Activated CD8-positive, alpha-beta T cell treated with anti-CD3 and anti-CD28 coated beads, Interleukin-2, amount 10 ng/mL, durations not matched to agents 7 days and 5 days (primary cell): ENCODE data around the gene KCNMA1. TPM values are rescaled to one million over a fixed set of nuclear protein-coding genes. Genes with fewer than 3 reads are reported as not detected.

ENCODE experiments used
- ATAC-seq: fragments of 150-1000 bp; cut with Tn5 transposase; one replicate; pipeline ENCODE4 v1.10.0; 2021; ENCODE audit warnings: moderate library complexity
- CTCF ChIA-PET: fragments of 350-600 bp; sonication (Branson Sonifier 250); formaldehyde crosslinking; loops from one replicate; lab custom pipeline; 2021; ENCODE audit warnings: antibody characterized with exemption; lab: Charles Lee
- POLR2A ChIA-PET: fragments of 350-600 bp; sonication (Branson Sonifier 250); formaldehyde crosslinking; loops from one replicate; lab custom pipeline; 2021; ENCODE audit warnings: antibody characterized with exemption; lab: Charles Lee
- DNase-seq: peaks from one replicate; pipeline ENCODE4 v3.0.0-alpha.2; 2020
- H3K27ac Mint-ChIP-seq: one replicate; pipeline ENCODE4 v1.8.0; 2021; ENCODE audit warnings: mild to moderate bottlenecking, mixed read lengths
- H3K27me3 Mint-ChIP-seq: one replicate; pipeline ENCODE4 v1.8.0; 2021; ENCODE audit warnings: low read depth, mixed read lengths
- H3K36me3 Mint-ChIP-seq: one replicate; pipeline ENCODE4 v1.8.0; 2021; ENCODE audit warnings: low read depth, mixed read lengths
- H3K4me1 Mint-ChIP-seq: one replicate; pipeline ENCODE4 v1.8.0; 2021; ENCODE audit warnings: low read depth, mixed read lengths
- H3K4me3 Mint-ChIP-seq: one replicate; pipeline ENCODE4 v1.8.0; 2021; ENCODE audit warnings: mild to moderate bottlenecking, mixed read lengths
- H3K9me3 Mint-ChIP-seq: one replicate; pipeline ENCODE4 v1.8.0; 2022; ENCODE audit warnings: mixed read lengths; ENCODE audit not compliant: insufficient read depth
- total RNA-seq, 2 experiments: library from RNA; stranded (reverse); gene quantifications; one replicate each; pipeline ENCODE4 v1.2.3, GENCODE V29; 2021

Gene KCNMA1
- total RNA-seq, 2 experiments from 2014 or later: 0.16 TPM

DNA sequence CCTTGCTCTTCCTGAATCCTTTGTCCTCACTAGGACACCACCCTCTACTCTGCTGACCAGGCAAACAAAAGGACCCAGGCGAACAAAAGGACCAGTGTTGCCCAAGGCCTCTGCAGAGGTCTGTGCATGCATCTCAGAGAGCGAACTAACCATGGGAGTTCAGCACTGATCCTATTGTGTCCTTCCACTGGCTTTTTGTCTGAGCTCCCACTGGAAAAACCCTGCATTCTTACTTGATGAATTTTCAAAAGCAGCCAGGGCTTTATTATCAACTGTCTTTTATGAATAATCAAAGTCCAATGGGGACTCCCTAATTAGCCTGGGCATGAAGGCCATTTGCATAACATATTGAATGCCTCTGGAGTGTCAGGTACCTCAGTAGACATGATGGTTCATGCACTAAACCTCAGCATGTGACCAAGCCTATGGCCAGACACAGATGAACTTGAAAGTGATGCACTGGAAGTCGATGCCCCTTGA is 140.6 kb downstream of the KCNMA1 start:
- Mint-ChIP-seq H3K27ac (no peak overlapping the region), H3K36me3 (no peaks in the 10 kb centered on the region), H3K9me3 (no peaks in the 10 kb centered on the region), H3K4me3 (no peak overlapping the region), H3K27me3 (peaks cover 13% of the 10 kb centered on the region), H3K4me1 (no peaks in the 10 kb centered on the region)
- ChIA-PET POLR2A (no interaction called here), CTCF (no interaction called here)
- ATAC-seq (no peak), DNase-seq (no peak)

DNA sequence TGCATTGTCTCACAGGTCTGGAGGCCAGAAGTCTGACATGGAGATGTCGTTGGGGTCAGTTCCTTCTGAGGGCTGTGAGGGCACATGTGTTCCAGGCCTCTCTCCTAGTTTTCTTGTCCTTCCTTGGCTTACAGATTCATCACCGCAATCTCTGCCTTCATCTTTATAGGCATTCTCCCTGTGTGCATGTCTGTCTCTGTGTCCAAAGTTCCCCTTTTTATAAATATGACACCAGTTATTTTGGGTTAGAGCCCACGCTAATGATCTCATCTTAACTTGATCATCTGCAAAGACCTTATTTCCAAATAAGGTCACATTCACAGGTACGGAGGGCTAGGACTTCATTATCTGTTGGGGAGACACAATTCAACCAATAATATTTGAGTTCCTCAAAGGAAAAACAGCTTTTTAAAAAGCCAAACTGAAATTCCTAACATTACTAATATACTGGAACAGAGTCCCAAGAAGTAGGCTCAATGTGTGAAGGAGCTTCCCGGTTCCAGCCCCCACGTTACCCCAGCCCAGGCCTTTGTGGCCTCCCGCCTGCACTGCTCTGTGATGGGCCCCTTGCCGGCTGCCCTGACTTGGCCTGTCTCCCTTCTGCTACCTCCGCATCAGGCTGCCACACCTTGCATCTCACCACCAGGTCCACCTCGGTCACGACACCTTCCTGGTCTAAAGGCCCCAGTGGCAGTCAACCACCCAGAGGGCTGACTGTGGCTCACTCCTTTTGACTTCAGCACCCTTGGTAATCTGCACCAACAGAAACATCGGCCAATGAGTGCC is 142.7 kb downstream of the KCNMA1 start:
- Mint-ChIP-seq H3K4me3 (no peak overlapping the region), H3K36me3 (no peaks in the 10 kb centered on the region), H3K4me1 (no peaks in the 10 kb centered on the region), H3K27ac (no peak overlapping the region), H3K27me3 (peaks cover 12% of the 10 kb centered on the region), H3K9me3 (no peaks in the 10 kb centered on the region)
- CTCF ChIA-PET: no interaction called here
- POLR2A ChIA-PET: no interaction called here
- ATAC-seq (no peak), DNase-seq (no peak)

DNA sequence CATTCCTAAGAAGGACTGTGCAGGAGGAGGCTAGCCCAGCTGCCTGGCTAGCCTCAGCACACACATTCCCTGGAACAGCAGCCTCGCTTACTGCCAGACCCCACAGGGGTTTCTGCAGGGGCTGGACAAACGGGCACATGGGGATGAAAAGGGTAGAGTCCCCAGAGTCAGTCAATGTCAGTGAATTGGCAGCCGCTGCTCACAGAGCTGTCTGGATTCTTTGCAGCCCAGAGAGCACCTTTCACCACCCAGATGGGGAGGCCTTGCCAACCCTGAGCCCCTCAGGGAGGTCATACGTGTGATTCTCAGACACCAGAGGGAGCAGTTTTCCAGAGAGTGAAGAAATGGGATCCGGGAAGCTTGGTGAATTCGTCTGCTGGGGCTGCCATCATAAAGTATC is 143.3 kb downstream of the KCNMA1 start:
- DNase-seq (no peak), ATAC-seq (no peak)
- CTCF ChIA-PET: no interaction called here
- no peaks in the 10 kb centered on the region for H3K9me3 Mint-ChIP-seq
- H3K27me3 Mint-ChIP-seq: peaks cover 12% of the 10 kb centered on the region
- H3K27ac Mint-ChIP-seq: no peak overlapping the region
- H3K4me1 Mint-ChIP-seq: no peaks in the 10 kb centered on the region
- H3K4me3 Mint-ChIP-seq: no peak overlapping the region
- H3K36me3 Mint-ChIP-seq: no peaks in the 10 kb centered on the region
- POLR2A ChIA-PET: no interaction called here

DNA sequence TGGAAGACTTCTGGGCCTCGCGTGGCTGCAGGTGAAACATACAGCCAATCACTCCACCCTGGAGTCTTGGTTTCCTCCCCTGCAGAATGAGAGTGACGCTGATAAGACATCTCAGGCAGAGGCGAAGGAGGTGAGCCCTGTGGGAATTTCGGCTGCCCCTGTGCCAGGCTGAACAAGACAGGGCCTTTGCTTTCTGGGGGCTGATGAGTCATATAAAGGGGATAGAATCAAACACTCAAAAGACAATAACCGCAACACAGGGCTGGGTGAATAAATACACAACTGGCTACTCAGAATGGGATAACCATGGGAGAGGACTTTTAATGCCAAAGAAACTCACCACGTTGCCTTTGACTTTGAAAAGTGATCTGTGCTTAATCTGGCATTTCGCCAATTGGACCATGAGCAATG is 143.8 kb downstream of the KCNMA1 start:
- peaks cover 12% of the 10 kb centered on the region for H3K27me3 Mint-ChIP-seq
- ChIA-PET CTCF (no interaction called here), POLR2A (no interaction called here)
- DNase-seq (no peak), ATAC-seq (no peak)
- no peaks in the 10 kb centered on the region for H3K36me3 Mint-ChIP-seq
- H3K27ac Mint-ChIP-seq: no peak overlapping the region
- no peaks in the 10 kb centered on the region for H3K4me1 Mint-ChIP-seq
- H3K4me3 Mint-ChIP-seq: no peak overlapping the region
- no peaks in the 10 kb centered on the region for H3K9me3 Mint-ChIP-seq

DNA sequence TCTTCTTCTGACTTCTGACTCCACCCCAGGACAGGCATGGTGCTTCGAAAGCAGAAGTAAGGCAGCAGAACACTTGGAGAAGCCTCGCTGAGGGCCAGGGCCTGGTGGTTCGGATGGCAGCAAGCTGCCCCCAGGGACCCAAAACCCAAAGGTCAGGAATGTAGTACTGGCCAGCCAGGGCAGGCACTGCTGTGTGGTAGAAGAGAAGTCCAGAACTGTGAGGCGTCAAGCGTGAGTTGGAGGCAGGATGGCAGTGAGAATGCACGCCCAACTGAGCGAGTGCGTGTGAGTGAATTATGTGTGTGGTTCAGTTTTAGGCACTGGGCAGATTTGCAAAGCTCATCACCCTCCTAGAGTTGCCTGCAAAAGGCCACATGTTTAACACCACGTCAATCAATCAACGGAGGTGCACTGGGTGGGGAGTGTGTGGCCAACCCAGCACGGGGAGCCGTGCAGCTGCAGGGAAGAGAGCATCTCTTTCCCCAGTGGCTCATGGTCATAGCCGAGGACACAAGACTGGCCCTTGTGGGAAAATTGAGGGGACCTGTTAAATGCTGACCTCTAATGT is 144.3 kb downstream of the KCNMA1 start:
- Mint-ChIP-seq H3K4me3 (no peak overlapping the region), H3K9me3 (no peaks in the 10 kb centered on the region), H3K36me3 (no peaks in the 10 kb centered on the region), H3K27me3 (peaks cover 10% of the 10 kb centered on the region), H3K27ac (no peak overlapping the region), H3K4me1 (no peaks in the 10 kb centered on the region)
- ATAC-seq: no peak
- DNase-seq: no peak
- ChIA-PET CTCF (no interaction called here), POLR2A (no interaction called here)

DNA sequence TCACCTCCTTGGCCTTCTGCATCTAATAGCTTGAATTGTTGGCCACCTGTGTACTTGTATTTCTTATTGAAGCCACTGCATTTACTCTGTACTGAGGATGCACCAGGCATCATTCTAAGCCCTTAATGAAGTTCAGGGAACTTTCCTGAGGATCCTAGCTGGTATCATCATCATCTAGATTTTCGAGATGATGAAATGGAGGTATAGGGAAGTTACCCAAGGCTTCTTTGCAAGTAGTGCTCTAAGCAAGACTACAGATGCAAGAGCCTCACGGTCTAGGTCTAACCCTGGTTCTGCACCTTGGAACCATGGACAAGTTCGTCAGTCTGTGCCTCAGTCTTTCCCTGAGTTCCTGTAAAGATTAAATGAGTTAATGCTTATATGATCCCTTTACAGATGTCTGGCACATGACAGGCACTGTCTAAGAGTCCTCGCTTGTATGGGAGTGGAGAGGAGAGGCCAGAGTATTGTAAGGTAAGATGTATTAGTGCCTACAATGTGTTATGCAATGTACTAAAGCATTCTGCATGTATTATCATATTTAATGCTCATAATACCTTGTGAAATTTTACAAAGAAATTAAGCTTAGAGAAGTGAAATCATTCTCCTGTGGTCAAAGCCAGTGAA is 145.1 kb downstream of the KCNMA1 start:
- Mint-ChIP-seq H3K4me3 (no peak overlapping the region), H3K9me3 (no peaks in the 10 kb centered on the region), H3K27me3 (peaks cover 6% of the 10 kb centered on the region), H3K4me1 (no peaks in the 10 kb centered on the region), H3K27ac (no peak overlapping the region), H3K36me3 (no peaks in the 10 kb centered on the region)
- ATAC-seq (no peak), DNase-seq (no peak)
- CTCF ChIA-PET: no interaction called here
- POLR2A ChIA-PET: no interaction called here

DNA sequence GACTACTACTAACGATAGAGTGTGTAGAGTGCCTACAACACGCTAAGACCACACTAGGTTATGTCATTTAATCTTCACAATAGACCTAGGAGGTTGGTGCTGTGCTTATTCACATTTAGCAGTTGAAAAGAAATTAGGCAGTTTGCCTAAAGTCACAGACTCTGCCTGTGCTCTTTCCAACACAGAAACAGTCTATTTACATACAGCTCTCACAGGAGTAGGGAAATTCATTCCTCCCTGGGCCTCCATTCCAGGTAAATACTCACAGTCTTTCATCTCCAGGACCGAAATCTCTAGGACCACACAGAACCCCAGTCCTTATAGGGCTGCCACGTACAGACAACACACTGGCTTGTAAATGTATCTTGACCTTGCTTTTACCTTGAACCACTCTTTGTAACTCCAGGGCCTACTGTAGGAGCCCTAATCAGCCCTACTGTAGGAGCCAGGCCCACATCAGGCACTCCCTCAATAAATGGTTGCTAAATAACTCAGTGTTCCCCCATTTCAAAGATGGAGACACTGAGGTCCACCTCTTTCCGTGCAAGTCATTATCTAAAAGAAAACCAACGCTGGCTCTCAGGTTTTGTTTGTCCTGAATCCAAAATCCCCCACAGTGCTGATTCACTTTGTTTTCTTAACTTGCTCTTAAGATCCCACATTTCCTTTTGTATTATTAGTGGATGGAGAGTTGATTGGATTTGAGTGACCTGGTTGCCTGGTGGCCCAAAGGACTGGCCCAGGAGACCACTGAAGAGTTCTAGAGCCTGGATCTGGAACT is 146.9 kb downstream of the KCNMA1 start:
- POLR2A ChIA-PET: no interaction called here

DNA sequence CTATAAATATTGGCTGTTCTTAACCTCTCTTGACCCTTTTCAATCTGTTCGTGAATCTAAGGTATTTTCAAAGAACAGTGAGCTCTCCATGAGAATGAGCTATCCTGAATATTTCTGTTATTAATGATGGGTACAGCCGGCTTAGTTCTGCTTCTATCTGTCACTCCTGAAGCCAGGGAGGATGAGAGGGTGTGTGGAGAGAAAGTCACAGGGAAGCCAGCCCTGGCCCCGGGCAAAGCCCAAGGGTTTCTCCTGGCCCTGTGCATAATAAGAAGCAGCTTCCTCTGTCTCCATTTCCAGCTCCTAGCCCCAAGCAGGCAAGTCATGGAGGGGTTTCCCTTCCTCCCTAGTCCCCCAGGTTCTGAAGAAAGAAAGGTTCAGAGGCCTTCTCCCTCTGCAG is 151.1 kb downstream of the KCNMA1 start:
- DNase-seq (no peak), ATAC-seq (no peak)
- peaks cover 5% of the 10 kb centered on the region for H3K27me3 Mint-ChIP-seq
- H3K27ac Mint-ChIP-seq: no peak overlapping the region
- H3K9me3 Mint-ChIP-seq: no peaks in the 10 kb centered on the region
- POLR2A ChIA-PET: no interaction called here
- no peak overlapping the region for H3K4me3 Mint-ChIP-seq
- no peaks in the 10 kb centered on the region for H3K36me3 Mint-ChIP-seq
- H3K4me1 Mint-ChIP-seq: no peaks in the 10 kb centered on the region
- CTCF ChIA-PET: interaction anchor here (1.3 kb wide), 1 partner anchor 312 kb away, joined by 3 read pairs; no protein-coding TSS in a partner anchor

More for the DNA sequence above, 146.9 kb downstream of the KCNMA1 start:
- Mint-ChIP-seq H3K27ac (no peak overlapping the region), H3K4me1 (no peaks in the 10 kb centered on the region), H3K36me3 (no peaks in the 10 kb centered on the region), H3K4me3 (no peak overlapping the region), H3K9me3 (no peaks in the 10 kb centered on the region), H3K27me3 (peaks cover 6% of the 10 kb centered on the region)
- CTCF ChIA-PET: no interaction called here
- DNase-seq (no peak), ATAC-seq (no peak)

DNA sequence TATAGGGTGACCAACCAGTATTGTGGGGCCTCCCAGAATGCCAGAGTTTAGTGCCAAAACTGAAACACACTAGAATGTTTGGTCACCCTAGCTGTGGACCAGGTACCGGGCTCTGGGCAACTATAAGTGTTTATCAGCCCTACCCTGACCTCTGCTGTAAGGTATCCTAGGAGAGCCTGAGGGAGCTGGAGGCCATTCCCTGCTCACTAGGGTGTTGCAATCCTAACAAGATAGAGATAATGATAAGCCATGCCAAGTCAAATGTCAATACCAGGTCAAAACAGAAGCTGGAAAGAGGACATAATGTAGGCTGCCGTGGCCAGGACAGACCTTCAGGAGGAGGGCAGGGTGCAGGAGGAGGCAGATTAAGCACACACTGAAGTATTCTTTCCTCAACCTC is 151.8 kb downstream of the KCNMA1 start:
- no peak overlapping the region for H3K27ac Mint-ChIP-seq
- ChIA-PET POLR2A (no interaction called here), CTCF (no interaction called here)
- no peaks in the 10 kb centered on the region for H3K4me1 Mint-ChIP-seq
- H3K4me3 Mint-ChIP-seq: no peak overlapping the region
- DNase-seq (no peak), ATAC-seq (no peak)
- H3K36me3 Mint-ChIP-seq: no peaks in the 10 kb centered on the region
- peaks cover 5% of the 10 kb centered on the region for H3K27me3 Mint-ChIP-seq
- no peaks in the 10 kb centered on the region for H3K9me3 Mint-ChIP-seq

DNA sequence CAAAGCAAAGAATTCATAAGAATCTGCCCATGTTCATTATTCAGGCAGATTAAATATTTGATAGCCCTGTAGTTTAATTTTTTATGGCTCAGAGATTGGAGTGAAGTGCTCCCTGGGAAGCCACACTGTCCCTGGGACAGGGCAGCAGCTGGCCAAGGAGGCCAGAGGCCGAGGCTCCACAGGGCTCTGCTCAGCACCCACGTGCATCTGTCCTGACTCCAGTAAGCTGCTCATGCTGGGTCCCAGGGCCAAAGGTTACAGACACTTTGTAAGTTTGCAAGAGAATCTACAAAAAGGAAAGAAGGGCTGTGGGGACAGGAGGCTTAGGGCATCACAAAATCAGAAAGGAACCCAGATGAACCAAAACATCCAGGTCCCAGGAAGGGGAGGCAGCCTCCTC is 155.5 kb downstream of the KCNMA1 start:
- H3K27ac Mint-ChIP-seq: no peak overlapping the region
- POLR2A ChIA-PET: no interaction called here
- CTCF ChIA-PET: no interaction called here

DNA sequence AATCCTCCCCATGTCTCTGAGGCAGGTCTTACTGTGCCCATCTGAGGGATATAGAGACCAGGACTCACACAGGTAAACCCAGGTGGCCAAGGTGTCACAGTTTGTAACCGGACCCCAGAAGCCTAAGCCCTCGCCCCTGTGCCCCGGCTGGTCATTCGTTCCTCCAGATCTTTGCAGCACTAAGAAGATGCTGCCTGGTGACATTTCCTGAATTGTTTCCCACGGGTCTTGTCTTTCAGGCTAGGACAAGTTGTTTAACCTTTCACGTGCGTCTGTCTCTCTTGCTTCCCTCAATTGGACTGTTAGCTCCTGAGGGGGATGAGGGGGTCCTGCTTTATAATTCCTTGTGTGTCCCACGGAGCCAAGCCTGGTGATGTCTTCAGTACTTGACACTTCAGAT is 158.0 kb downstream of the KCNMA1 start:
- CTCF ChIA-PET: no interaction called here

More for the DNA sequence above, 155.5 kb downstream of the KCNMA1 start:
- no peak for ATAC-seq
- no peak for DNase-seq
- peaks cover 17% of the 10 kb centered on the region for H3K27me3 Mint-ChIP-seq
- H3K9me3 Mint-ChIP-seq: no peaks in the 10 kb centered on the region
- no peaks in the 10 kb centered on the region for H3K36me3 Mint-ChIP-seq
- no peak overlapping the region for H3K4me3 Mint-ChIP-seq
- H3K4me1 Mint-ChIP-seq: no peaks in the 10 kb centered on the region

DNA sequence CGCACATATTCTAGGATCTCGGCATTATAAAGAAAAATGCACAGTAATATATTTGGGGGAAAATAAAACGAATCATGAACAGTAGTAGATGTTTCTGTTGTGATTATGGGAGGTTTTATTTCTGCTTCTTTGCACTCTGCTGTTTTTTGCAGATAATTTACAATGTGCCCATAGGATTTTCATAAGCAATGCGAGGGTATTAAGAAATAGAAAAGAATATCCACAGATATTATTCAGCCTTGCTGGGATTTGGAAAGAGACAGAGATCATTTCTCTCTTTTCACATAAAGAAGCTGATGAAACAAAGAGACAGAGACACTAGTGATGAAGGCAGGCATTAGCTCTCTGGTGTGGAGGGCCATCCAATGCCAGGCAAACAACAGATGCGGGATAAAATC is 158.6 kb downstream of the KCNMA1 start:
- no peak overlapping the region for H3K4me3 Mint-ChIP-seq
- peaks cover 16% of the 10 kb centered on the region for H3K27me3 Mint-ChIP-seq
- no peak overlapping the region for H3K27ac Mint-ChIP-seq
- ATAC-seq: no peak
- H3K9me3 Mint-ChIP-seq: no peaks in the 10 kb centered on the region
- no peak for DNase-seq
- no peaks in the 10 kb centered on the region for H3K4me1 Mint-ChIP-seq
- ChIA-PET CTCF (no interaction called here), POLR2A (no interaction called here)
- H3K36me3 Mint-ChIP-seq: no peaks in the 10 kb centered on the region

More for the DNA sequence above, 158.0 kb downstream of the KCNMA1 start:
- H3K9me3 Mint-ChIP-seq: no peaks in the 10 kb centered on the region
- DNase-seq (no peak), ATAC-seq (no peak)
- no peak overlapping the region for H3K4me3 Mint-ChIP-seq
- H3K36me3 Mint-ChIP-seq: no peaks in the 10 kb centered on the region
- no peak overlapping the region for H3K27ac Mint-ChIP-seq
- no peaks in the 10 kb centered on the region for H3K4me1 Mint-ChIP-seq
- H3K27me3 Mint-ChIP-seq: peaks cover 16% of the 10 kb centered on the region
- POLR2A ChIA-PET: no interaction called here
